ENCODE results near the gene DYRK1A. TPM values are rescaled to one million over a fixed set of nuclear protein-coding genes. Genes with fewer than 3 reads are reported as not detected.

The DYRK1A gene
- total and polyA plus RNA-seq, 2 of the 13 experiments (the other 11 are each of a cell fraction or from before 2014, with no cell fraction given): 24.6 to 34.2 TPM

DNA sequence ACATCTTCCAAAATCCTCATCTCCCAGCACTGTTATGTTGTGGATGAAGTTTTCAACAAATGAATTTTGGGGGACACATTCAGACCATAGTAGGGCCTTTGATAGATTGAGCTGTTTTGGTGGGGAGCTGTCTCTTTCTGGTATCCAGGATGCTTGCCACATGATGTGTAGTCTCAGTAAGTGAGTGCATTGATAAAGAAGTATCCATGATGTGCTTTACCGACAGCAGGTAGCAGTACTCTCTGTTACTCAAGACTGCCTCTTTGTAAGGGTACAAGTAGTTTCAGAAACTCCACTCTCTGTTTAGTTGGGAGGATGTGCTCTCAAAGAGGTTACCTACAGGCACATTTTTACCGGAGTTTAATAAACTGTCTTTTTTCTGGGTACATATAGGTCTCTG is 26.5 kb downstream of the DYRK1A start:
- H3K4me2 ChIP-seq (ENCODE audit: low read depth, low read length): no peak overlapping the region
- 91% methylated on average over 2 of the region's 2 CpGs for WGBS (ENCODE audit: low lambda C conversion rate)
- DNase-seq (ENCODE audit: low spot score) (no peak), ATAC-seq (no peak), FAIRE-seq (no peak)
- TF ChIP-seq, protein P1, sequence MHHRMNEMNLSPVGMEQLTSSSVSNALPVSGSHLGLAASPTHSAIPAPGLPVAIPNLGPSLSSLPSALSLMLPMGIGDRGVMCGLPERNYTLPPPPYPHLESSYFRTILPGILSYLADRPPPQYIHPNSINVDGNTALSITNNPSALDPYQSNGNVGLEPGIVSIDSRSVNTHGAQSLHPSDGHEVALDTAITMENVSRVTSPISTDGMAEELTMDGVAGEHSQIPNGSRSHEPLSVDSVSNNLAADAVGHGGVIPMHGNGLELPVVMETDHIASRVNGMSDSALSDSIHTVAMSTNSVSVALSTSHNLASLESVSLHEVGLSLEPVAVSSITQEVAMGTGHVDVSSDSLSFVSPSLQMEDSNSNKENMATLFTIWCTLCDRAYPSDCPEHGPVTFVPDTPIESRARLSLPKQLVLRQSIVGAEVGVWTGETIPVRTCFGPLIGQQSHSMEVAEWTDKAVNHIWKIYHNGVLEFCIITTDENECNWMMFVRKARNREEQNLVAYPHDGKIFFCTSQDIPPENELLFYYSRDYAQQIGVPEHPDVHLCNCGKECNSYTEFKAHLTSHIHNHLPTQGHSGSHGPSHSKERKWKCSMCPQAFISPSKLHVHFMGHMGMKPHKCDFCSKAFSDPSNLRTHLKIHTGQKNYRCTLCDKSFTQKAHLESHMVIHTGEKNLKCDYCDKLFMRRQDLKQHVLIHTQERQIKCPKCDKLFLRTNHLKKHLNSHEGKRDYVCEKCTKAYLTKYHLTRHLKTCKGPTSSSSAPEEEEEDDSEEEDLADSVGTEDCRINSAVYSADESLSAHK (CRISPR knock-in tag; IDR thresholded peaks at IDR 0.05; ENCODE audit: borderline replicate concordance): no peak
- TF ChIP-seq BRCA1 (CRISPR knock-in tag; IDR thresholded peaks at IDR 0.05) (no peak), ZNF460 (CRISPR knock-in tag; IDR thresholded peaks at IDR 0.05; ENCODE audit: borderline replicate concordance) (no peak), NKX3-1 (CRISPR knock-in tag; IDR thresholded peaks at IDR 0.05) (no peak), EED (CRISPR knock-in tag; IDR thresholded peaks at IDR 0.05) (no peak), U2AF1 (optimal IDR thresholded peaks at IDR 0.05; ENCODE audit: low read depth, low read length) (no peak)
- no peak overlapping the region for H3K27ac ChIP-seq (ENCODE audit: extremely low read length, insufficient read depth, low read length)
- H4K20me1 ChIP-seq (ENCODE audit: insufficient read depth, low read length): peaks cover 68% of the 10 kb centered on the region
- no peaks in the 10 kb centered on the region for H3K27me3 ChIP-seq (ENCODE audit: control insufficient read depth in 1 of 2, insufficient read depth in 2 of 2, low read length in 2 of 2)
- H3K4me1 ChIP-seq (ENCODE audit: insufficient read depth, low read length): peaks cover 7% of the 10 kb centered on the region; the same call in 1 of the 2 replicates
- intact Hi-C loops (cut with micrococcal nuclease; ENCODE audit: unreplicated experiment): no loop called here
- POLR2A ChIA-PET: no interaction called here
- no peak overlapping the region for H2AFZ ChIP-seq (ENCODE audit: low read length)
- H3K9me3 ChIP-seq (ENCODE audit: low read length): no peaks in the 10 kb centered on the region
- no peak overlapping the region for H3K4me3 ChIP-seq (replicated peaks in 1 of 3; ENCODE audit: insufficient read depth in 1 of 3, low read depth in 2 of 3, low read length in 3 of 3)
- CTCF ChIA-PET (ENCODE audit: low intra/inter-chr PET ratio, low total read pairs): no interaction called here
- no TSS peak for BruUV-seq (replicated peaks)
- in situ Hi-C loops (cut with HindIII; ENCODE audit: extremely low pct_ligation_motif_present, low pct_unique_long_range_greater_than_20kb): no loop called here
- H3K9ac ChIP-seq (ENCODE audit: insufficient read depth, low read depth, low read length): no peak overlapping the region
- peaks cover 0 to 1% of the 10 kb centered on the region in 2 experiments; a peak in 1 of 5 replicates for H3K36me3 ChIP-seq (replicated peaks in 1 of 2; ENCODE audit: control insufficient read depth in 1 of 2, insufficient read depth in 2 of 2, low read length in 2 of 2)
- H3K79me2 ChIP-seq (ENCODE audit: insufficient read depth, low read length): peaks cover 96% of the 10 kb centered on the region

DNA sequence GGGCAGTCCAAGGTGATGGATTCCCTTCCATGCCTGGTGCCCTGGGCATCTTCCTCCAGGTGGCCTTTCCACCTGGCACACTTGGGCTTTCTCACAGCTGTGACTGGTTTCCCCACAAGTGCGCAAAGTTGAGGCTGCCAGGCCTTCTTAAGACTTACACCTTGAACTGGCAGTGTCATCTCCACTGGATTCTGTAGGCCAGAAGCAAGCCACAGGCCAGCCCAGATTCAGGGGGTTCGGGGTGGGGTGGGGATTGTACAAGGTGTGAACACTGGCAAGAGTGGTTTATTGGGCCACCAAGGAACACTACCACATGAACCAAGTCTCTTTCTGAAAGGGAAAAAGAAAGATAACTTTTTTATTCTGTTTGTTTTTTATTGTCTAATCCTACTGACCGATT is 27.2 kb downstream of the DYRK1A start:
- Histone ChIP-seq H3K9ac (ENCODE audit: insufficient read depth, low read depth, low read length) (no peak overlapping the region), H3K9me3 (ENCODE audit: low read length) (no peaks in the 10 kb centered on the region), H3K4me2 (ENCODE audit: low read depth, low read length) (no peak overlapping the region), H3K79me2 (ENCODE audit: insufficient read depth, low read length) (peaks cover 97% of the 10 kb centered on the region), H3K4me1 (ENCODE audit: insufficient read depth, low read length) (peaks cover 7% of the 10 kb centered on the region; the same call in 1 of the 2 replicates), H3K4me3 (replicated peaks in 1 of 3; ENCODE audit: insufficient read depth in 1 of 3, low read depth in 2 of 3, low read length in 3 of 3) (no peak overlapping the region), H2AFZ (ENCODE audit: low read length) (no peak overlapping the region), H3K27me3 (ENCODE audit: control insufficient read depth in 1 of 2, insufficient read depth in 2 of 2, low read length in 2 of 2) (no peaks in the 10 kb centered on the region), H3K36me3 (replicated peaks in 1 of 2; ENCODE audit: control insufficient read depth in 1 of 2, insufficient read depth in 2 of 2, low read length in 2 of 2) (peaks cover 0 to 1% of the 10 kb centered on the region in 2 experiments; a peak in 1 of 5 replicates), H4K20me1 (ENCODE audit: insufficient read depth, low read length) (peaks cover 67% of the 10 kb centered on the region), H3K27ac (ENCODE audit: extremely low read length, insufficient read depth, low read length) (no peak overlapping the region)
- BruUV-seq (replicated peaks): no TSS peak
- ATAC-seq (no peak), FAIRE-seq (no peak), DNase-seq (ENCODE audit: low spot score) (no peak)
- intact Hi-C loops (cut with micrococcal nuclease; ENCODE audit: unreplicated experiment): no loop called here
- ChIA-PET CTCF (ENCODE audit: low intra/inter-chr PET ratio, low total read pairs) (no interaction called here), POLR2A (no interaction called here)
- WGBS (ENCODE audit: low lambda C conversion rate): 93% methylated on average over 3 of the region's 3 CpGs
- in situ Hi-C loops (cut with HindIII; ENCODE audit: extremely low pct_ligation_motif_present, low pct_unique_long_range_greater_than_20kb): no loop called here
- TF ChIP-seq, protein P2, sequence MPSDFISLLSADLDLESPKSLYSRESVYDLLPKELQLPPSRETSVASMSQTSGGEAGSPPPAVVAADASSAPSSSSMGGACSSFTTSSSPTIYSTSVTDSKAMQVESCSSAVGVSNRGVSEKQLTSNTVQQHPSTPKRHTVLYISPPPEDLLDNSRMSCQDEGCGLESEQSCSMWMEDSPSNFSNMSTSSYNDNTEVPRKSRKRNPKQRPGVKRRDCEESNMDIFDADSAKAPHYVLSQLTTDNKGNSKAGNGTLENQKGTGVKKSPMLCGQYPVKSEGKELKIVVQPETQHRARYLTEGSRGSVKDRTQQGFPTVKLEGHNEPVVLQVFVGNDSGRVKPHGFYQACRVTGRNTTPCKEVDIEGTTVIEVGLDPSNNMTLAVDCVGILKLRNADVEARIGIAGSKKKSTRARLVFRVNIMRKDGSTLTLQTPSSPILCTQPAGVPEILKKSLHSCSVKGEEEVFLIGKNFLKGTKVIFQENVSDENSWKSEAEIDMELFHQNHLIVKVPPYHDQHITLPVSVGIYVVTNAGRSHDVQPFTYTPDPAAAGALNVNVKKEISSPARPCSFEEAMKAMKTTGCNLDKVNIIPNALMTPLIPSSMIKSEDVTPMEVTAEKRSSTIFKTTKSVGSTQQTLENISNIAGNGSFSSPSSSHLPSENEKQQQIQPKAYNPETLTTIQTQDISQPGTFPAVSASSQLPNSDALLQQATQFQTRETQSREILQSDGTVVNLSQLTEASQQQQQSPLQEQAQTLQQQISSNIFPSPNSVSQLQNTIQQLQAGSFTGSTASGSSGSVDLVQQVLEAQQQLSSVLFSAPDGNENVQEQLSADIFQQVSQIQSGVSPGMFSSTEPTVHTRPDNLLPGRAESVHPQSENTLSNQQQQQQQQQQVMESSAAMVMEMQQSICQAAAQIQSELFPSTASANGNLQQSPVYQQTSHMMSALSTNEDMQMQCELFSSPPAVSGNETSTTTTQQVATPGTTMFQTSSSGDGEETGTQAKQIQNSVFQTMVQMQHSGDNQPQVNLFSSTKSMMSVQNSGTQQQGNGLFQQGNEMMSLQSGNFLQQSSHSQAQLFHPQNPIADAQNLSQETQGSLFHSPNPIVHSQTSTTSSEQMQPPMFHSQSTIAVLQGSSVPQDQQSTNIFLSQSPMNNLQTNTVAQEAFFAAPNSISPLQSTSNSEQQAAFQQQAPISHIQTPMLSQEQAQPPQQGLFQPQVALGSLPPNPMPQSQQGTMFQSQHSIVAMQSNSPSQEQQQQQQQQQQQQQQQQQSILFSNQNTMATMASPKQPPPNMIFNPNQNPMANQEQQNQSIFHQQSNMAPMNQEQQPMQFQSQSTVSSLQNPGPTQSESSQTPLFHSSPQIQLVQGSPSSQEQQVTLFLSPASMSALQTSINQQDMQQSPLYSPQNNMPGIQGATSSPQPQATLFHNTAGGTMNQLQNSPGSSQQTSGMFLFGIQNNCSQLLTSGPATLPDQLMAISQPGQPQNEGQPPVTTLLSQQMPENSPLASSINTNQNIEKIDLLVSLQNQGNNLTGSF (CRISPR knock-in tag; IDR thresholded peaks at IDR 0.05): no peak
- no peak for TF ChIP-seq SRY (CRISPR knock-in tag; IDR thresholded peaks at IDR 0.05)
- TF ChIP-seq, protein P3, sequence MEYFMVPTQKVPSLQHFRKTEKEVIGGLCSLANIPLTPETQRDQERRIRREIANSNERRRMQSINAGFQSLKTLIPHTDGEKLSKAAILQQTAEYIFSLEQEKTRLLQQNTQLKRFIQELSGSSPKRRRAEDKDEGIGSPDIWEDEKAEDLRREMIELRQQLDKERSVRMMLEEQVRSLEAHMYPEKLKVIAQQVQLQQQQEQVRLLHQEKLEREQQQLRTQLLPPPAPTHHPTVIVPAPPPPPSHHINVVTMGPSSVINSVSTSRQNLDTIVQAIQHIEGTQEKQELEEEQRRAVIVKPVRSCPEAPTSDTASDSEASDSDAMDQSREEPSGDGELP (IDR thresholded peaks at IDR 0.05; ENCODE audit: borderline replicate concordance, low read depth): no peak
